SJCRH30 (cell line): Measurements from ENCODE around the gene MATK. TPM values are rescaled to one million over a fixed set of nuclear protein-coding genes. Genes with fewer than 3 reads are reported as not detected.
"Not testable (repeated sequence)": the region's sequence is repeated elsewhere in the genome, so short reads cannot be mapped to it uniquely, and the experiment has no call there.

Experiments
- DNase-seq, 2 experiments: peaks; one replicate each; pipeline ENCODE4 v3.0.0-alpha.2; 2015 to 2020
- H3K27ac ChIP-seq: fragments of 250-450 bp; sonication (Bioruptor Pico); 2 replicates; pipeline ENCODE4 v1.5.1; 2020; ENCODE audit warnings: mild to moderate bottlenecking, moderate library complexity
- H3K27me3 ChIP-seq: fragments of 250-450 bp; sonication (Bioruptor Pico); 2 replicates; pipeline ENCODE4 v1.5.1; 2020; ENCODE audit warnings: mild to moderate bottlenecking, moderate library complexity
- H3K36me3 ChIP-seq: fragments of 250-450 bp; sonication (Bioruptor Pico); 2 replicates; pipeline ENCODE4 v1.5.1; 2020; ENCODE audit warnings: mild to moderate bottlenecking, moderate library complexity
- H3K4me1 ChIP-seq: fragments of 250-450 bp; sonication (Bioruptor Pico); 2 replicates; pipeline ENCODE4 v1.5.1; 2020; ENCODE audit warnings: mild to moderate bottlenecking, moderate library complexity
- H3K4me3 ChIP-seq: fragments of 250-450 bp; sonication (Bioruptor Pico); 2 replicates; pipeline ENCODE4 v1.5.1; 2020; ENCODE audit warnings: mild to moderate bottlenecking, moderate library complexity
- H3K9me3 ChIP-seq: fragments of 250-450 bp; sonication (Bioruptor Pico); replicated peaks from 2 replicates; pipeline ENCODE4 v1.5.1; 2020; ENCODE audit warnings: mild to moderate bottlenecking, moderate library complexity
- total RNA-seq: library from RNA; depleted of rRNA; stranded (reverse); fragments of >200 nt; shearing (Covaris generic); gene quantifications from 2 replicates; pipeline ENCODE4 v1.2.3, GENCODE V29; 2014

MATK gene
- total RNA-seq, 1 experiment from 2014 or later, result not detected

DNA sequence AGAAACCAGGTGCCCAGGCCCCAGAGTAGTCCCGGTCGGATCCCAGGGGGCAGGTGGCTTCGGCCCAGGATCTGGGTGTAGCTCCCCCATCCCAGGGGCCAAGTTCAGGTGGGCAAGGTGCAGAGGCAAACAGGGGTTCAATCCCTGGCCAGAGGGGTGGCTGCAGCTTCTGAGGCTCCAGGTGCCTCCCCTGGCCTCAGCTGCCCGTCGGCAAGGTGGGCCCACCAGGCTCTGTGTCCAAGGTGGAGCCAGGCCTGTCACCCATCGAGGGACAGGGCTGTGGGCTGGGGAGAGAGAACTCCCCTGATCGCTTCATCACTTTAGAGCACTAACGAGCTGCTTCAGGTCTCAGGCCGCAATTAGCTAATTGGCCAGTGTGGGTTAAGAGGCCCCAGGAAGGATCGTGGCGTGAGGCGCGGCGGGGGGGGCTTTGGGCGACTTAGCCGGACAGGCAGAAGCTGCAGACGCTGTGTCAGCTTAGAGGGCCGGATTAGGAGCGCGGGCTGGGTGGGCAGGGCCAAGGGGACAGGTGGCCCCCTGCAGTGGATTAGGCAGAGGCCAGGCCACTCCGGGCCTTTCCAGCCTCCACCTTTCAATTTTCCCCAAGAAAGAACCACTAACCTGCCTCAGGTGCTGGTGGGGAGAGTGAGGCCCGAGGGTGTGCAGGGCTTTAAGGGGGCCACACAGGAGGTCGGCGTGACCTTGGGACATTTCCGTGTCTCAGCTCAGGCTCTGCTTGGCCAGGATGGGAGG lies 11.4 kb downstream of the MATK start:
- H3K27me3 ChIP-seq, result peaks cover 12% of the 10 kb centered on the region; the same call in 1 of the 2 replicates
- H3K4me3 ChIP-seq, result no peak overlapping the region
- no peak overlapping the region for H3K27ac ChIP-seq
- no peaks in the 10 kb centered on the region for H3K4me1 ChIP-seq
- H3K9me3 ChIP-seq, result no peaks in the 10 kb centered on the region
- no peak for DNase-seq
- no peaks in the 10 kb centered on the region for H3K36me3 ChIP-seq

GRCh38 chr19:3773814-3774515 lies 12.2 kb downstream of the MATK start:
- Histone ChIP-seq H3K27ac (no peak overlapping the region), H3K4me1 (no peaks in the 10 kb centered on the region), H3K9me3 (no peaks in the 10 kb centered on the region), H3K27me3 (peaks cover 12% of the 10 kb centered on the region; the same call in 1 of the 2 replicates), H3K4me3 (no peak overlapping the region), H3K36me3 (no peaks in the 10 kb centered on the region)
- no peak for DNase-seq

DNA sequence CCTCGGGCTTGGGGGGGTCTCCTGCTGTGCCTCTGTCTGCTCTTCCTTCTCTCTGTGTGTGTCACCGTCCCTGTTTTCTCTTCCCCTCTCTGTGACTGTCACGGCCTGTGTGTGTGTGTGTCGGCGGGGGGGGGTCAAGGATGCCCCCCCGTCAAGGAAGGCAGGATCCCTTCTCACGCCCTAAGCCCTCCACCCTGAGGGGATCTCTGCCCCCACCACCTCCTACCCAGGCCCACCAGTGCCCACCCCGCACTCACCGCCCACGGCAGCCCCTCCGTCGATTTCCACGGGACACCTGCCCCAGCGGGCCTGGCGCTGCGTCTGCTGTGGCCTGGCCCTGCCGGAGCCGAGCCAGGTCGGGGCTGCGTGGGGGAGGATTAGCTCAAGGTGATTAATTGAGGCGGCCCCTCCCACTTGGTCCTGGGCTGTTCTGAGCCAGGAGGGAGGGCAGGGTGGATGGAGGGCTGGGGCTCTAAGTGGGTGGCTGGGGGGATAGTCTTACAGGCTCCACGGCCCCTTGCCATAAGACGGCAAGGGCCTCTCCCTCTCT lies 14.2 kb downstream of the MATK start, which contains the start of gene RAX2:
Gene RAX2 (minus strand): TSS at position 323 of the 550 bp plus-strand sequence. CDS start 486 bp downstream, outside the sequence.
- peaks cover 12% of the 10 kb centered on the region; the same call in 1 of the 2 replicates for H3K27me3 ChIP-seq
- H3K4me3 ChIP-seq, result no peak within 1 kb of the TSS
- H3K36me3 ChIP-seq, result no peaks in the 10 kb centered on the region
- no peaks in the 10 kb centered on the region for H3K4me1 ChIP-seq
- DNase-seq, result no peak
- no peaks in the 10 kb centered on the region for H3K9me3 ChIP-seq
- H3K27ac ChIP-seq, result no peak within 1 kb of the TSS

DNA sequence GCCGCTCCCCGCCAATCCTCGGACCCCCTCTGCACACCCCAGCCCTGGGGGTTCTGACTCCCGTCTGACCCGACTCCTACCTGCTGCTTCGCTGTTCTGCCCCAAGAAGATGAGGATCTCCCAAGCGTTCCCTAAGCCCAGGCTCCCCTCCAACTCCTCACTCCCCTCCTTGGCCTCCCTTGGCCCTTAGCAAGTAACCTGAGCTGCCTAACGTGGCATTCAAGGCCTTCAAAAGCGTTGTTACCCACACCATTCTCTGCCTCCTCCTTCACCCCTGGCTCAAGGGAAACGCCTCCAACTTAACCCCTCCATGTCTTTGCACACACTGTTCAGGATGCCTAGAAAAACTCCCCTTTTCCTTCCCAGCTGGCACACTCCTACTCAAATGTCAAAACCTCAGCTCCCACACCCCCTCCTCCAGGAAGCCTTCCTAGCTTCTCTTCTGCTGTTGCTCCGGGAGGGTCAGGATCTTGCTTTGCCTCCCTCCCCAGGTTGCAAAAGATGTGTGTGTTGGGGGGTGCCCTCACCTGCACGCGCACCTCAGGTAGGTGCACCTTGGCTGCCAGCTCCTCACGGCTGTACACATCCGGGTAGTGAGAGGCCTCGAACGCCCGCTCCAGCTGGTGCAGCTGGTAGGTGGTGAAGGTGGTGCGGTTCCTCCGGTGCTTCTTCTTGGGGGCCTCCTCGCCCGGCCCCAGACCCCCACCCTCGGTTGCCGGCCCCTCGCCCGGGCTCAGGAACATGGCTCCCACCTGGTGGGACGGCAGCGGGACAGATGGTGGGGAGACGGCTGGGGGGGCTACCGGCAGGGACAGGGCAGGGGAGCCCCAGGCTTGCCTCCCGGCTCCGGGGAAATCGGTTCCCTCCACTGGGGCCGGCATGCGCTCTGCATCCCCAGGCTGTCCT lies 14.9 kb downstream of the MATK start:
- H3K9me3 ChIP-seq, result no peaks in the 10 kb centered on the region
- no peak overlapping the region for H3K4me3 ChIP-seq
- no peaks in the 10 kb centered on the region for H3K4me1 ChIP-seq
- peaks cover 12% of the 10 kb centered on the region; the same call in 1 of the 2 replicates for H3K27me3 ChIP-seq
- H3K27ac ChIP-seq, result no peak overlapping the region
- DNase-seq, result no peak
- peaks cover 1% of the 10 kb centered on the region; the same call in 1 of the 2 replicates for H3K36me3 ChIP-seq

DNA sequence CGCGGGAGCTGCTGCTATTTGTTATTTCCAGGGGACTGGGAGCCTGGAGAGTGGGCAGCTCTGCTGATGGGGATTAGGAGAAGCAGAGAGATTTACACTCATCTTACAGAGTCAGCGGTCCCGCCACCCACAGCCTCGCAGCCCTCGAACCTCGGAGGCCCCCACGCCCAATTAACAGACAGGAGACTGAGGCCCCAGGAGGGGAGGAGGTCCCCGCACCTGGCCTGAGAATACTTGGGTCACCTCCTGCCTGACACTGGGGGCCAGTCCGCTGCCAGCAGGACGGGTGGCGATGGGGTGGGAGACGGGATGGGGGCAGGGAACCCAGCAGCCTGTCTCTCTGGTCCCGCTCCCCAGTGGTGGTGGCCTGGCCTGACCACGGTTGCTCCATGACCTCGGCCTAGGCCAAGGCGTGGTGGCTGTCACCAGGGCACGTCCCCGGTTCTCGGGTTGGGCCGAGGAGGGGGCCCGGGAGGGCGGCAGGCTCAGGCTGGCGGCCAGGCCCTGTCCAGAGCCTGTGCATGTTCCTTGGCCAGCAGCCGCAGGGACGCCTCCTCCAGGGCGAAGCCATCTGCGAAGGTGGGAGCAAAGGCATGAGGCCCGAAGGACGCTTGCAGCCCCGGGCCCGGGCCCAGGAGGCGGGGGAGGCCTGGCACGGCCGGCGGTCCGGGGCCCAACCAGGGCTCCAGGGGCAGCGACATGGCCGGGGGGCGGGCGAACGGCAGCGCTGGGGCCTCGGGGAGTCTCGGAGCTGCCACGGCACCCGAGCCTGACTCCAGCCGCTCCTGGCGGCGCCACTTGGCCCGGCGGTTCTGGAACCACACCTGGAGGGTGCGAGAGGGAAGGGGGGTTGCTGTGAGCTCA lies 15.8 kb downstream of the MATK start:
- Histone ChIP-seq H3K4me3 (no peak overlapping the region), H3K27ac (no peak overlapping the region), H3K36me3 (peaks cover 3% of the 10 kb centered on the region; the same call in 1 of the 2 replicates), H3K4me1 (no peaks in the 10 kb centered on the region), H3K9me3 (no peaks in the 10 kb centered on the region), H3K27me3 (peaks cover 12% of the 10 kb centered on the region; the same call in 1 of the 2 replicates)
- DNase-seq, result no peak

DNA sequence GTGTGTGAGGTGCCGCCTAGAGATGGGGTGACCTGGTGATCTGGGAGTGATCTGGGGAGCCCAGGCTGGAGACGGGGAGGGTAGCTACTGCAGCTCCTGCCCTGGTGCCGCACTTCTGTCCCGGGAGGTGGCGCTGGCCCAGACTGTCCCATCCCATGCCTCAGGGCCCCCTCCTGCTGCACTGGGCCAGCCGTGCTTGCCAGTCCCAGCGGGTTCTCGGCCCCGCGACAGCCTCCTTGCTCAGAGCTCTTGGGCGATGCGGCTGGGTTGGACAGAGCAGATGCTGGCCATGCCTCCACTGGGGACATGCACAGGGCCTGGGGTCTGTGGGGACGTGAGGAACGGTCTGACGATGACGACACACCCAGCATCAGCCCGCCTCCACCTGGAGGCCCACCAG lies 16.7 kb downstream of the MATK start:
- H3K27ac ChIP-seq, result no peak overlapping the region
- H3K27me3 ChIP-seq, result peaks cover 8% of the 10 kb centered on the region; the same call in 1 of the 2 replicates
- H3K4me1 ChIP-seq, result no peaks in the 10 kb centered on the region
- H3K36me3 ChIP-seq, result peaks cover 3% of the 10 kb centered on the region; the same call in 1 of the 2 replicates
- H3K4me3 ChIP-seq, result no peak overlapping the region
- H3K9me3 ChIP-seq, result no peaks in the 10 kb centered on the region
- no peak for DNase-seq

DNA sequence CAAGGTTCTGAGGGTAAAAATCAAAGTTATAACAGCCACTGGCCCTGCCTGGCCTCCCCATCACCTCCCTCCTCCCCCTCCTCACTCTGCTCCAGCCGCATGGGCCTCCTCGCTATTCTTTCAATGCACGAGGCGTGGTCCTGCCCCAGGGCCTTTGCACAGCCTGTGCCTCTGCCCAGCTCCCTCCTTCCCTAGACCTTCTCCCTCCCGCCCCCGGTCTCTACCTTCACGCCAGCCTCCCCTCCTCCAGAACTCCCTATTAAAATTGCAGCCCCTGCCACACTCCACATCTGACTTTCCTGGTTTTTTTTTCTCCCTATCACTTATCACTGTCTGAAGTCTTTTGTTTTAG lies 17.5 kb downstream of the MATK start:
- no peak for DNase-seq
- Histone ChIP-seq H3K9me3 (no peaks in the 10 kb centered on the region), H3K4me3 (no peak overlapping the region), H3K27ac (no peak overlapping the region), H3K27me3 (0 out of 2 replicates have a peak, but pooled peaks cover 6% of the 10 kb centered on the region), H3K36me3 (peaks cover 3% of the 10 kb centered on the region; the same call in 1 of the 2 replicates), H3K4me1 (no peaks in the 10 kb centered on the region)

DNA sequence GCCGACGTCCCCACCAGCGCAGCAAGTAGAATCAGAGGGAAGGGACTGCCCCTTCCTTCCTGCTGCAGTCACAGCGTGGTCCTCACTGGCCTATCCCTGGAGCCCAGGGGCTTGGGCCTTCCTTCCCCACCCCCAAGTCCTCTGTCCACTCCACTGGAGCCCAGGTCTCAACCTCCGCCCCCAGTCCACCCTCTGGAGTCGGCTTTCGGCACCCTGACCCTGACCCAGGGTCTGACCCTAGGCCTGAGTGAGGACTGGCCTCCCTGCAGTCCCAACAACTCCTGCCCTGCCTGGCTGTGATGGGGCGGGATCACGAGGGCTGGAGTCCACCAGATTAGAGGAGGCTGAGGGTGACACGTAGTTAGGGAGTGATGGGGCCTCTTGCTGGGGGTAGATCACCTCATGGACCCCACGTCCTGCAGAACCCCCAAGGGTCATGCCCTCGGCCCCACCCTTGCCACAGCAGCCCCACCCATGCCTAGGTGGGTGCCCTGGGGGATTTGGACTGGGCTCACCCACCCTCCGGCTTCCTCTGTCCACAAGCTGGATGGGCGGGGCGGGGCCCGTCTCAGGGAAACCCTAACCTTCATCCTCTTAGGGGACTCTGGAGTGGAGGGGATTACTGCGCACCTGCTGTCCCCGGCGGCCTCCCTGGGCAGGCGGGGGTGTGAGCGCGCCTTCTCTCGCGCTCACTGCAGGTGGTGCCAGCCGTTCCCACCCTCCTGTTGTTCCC lies 18.0 kb downstream of the MATK start:
- H3K27me3 ChIP-seq, result 0 out of 2 replicates have a peak, but pooled peaks cover 6% of the 10 kb centered on the region
- H3K9me3 ChIP-seq, result no peaks in the 10 kb centered on the region
- H3K4me3 ChIP-seq, result no peak overlapping the region
- H3K27ac ChIP-seq, result no peak overlapping the region
- no peak for DNase-seq
- no peaks in the 10 kb centered on the region for H3K4me1 ChIP-seq
- H3K36me3 ChIP-seq, result peaks cover 3% of the 10 kb centered on the region; the same call in 1 of the 2 replicates

DNA sequence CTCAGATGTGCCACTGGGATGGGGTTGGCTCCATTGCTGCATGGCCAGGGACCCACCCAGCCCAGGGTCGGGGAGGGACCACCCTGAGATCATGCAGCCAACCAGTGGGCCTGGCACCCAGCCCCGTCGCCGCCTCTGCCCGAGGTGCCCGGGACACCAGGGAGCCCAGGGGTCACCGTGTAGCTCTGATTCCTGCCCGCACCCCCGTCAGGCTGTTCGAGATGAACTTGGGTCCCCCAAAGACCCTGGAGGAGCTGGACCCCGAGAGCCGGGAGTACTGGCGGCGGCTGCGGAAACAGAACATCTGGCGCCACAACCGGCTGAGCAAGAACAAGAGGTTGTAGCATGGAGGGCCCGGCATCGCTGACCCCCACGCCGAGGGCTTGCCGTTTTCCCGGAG lies 19.1 kb downstream of the MATK start:
- Histone ChIP-seq H3K4me3 (no peak overlapping the region), H3K36me3 (peaks cover 3% of the 10 kb centered on the region; the same call in 1 of the 2 replicates), H3K4me1 (no peaks in the 10 kb centered on the region), H3K27ac (no peak overlapping the region), H3K27me3 (0 out of 2 replicates have a peak, but pooled peaks cover under 1% of the 10 kb centered on the region), H3K9me3 (no peaks in the 10 kb centered on the region)
- no peak for DNase-seq

- no peaks in the 10 kb centered on the region for H3K27me3 ChIP-seq
- no peak for DNase-seq
- H3K9me3 ChIP-seq, result no peaks in the 10 kb centered on the region
- H3K27ac ChIP-seq, result no peak overlapping the region
- peaks cover 3% of the 10 kb centered on the region; the same call in 1 of the 2 replicates for H3K36me3 ChIP-seq
- no peaks in the 10 kb centered on the region for H3K4me1 ChIP-seq
- H3K4me3 ChIP-seq, result no peak overlapping the region
These were observed 19.7 kb downstream of the MATK start for GRCh38 chr19:3766520-3766919.

GRCh38 chr19:3765757-3766156 lies 20.4 kb downstream of the MATK start:
- not testable (repeated sequence) for H3K27ac ChIP-seq, H3K4me3 ChIP-seq, H3K36me3 ChIP-seq, H3K27me3 ChIP-seq, DNase-seq, H3K4me1 ChIP-seq, H3K9me3 ChIP-seq

- no peak for DNase-seq
- no peak overlapping the region for H3K27ac ChIP-seq
These were observed 21.1 kb downstream of the MATK start for GRCh38 chr19:3765121-3765520.

More at GRCh38 chr19:3765121-3765520, 21.1 kb downstream of the MATK start:
- Histone ChIP-seq H3K4me1 (no peaks in the 10 kb centered on the region), H3K4me3 (no peak overlapping the region), H3K9me3 (no peaks in the 10 kb centered on the region), H3K27me3 (no peaks in the 10 kb centered on the region), H3K36me3 (peaks cover 3% of the 10 kb centered on the region; the same call in 1 of the 2 replicates)
